Stimulated activated CD4-positive, alpha-beta T cell treated with anti-CD3 and anti-CD28 coated beads, Interleukin-12 subunit alpha, Interleukin-12 subunit beta, amount 100 ng/mL, for 24 hours (primary cell): ENCODE results near the gene SLC22A4.

Source experiments
- DNase-seq, 2 experiments: peaks; one replicate each; pipeline ENCODE4 v3.0.0-alpha.2; 2020; ENCODE audit warnings: low read depth in 2 of 2

SLC22A4 gene

GRCh38 chr5:132262882-132263547 lies 31.2 kb upstream of the SLC22A4 start:
- no peak for DNase-seq

GRCh38 chr5:132263548-132264261 lies 30.5 kb upstream of the SLC22A4 start:
- DNase-seq, result no peak

GRCh38 chr5:132264546-132265335 lies 29.5 kb upstream of the SLC22A4 start:
- no peak for DNase-seq

- no peak for DNase-seq
These were observed 28.7 kb upstream of the SLC22A4 start for GRCh38 chr5:132265336-132266030.

- no peak for DNase-seq
These were observed 28.0 kb upstream of the SLC22A4 start for GRCh38 chr5:132266031-132266835.

GRCh38 chr5:132266836-132267160 lies 27.4 kb upstream of the SLC22A4 start:
- DNase-seq, result no peak

- no peak for DNase-seq
These were observed 26.9 kb upstream of the SLC22A4 start for GRCh38 chr5:132267166-132267739.

GRCh38 chr5:132267931-132268768 lies 26.0 kb upstream of the SLC22A4 start:
- no peak for DNase-seq

GRCh38 chr5:132268769-132269551 lies 25.2 kb upstream of the SLC22A4 start:
- DNase-seq, result no peak

GRCh38 chr5:132269635-132270334 lies 24.4 kb upstream of the SLC22A4 start:
- no peak for DNase-seq

GRCh38 chr5:132270335-132270665 lies 23.9 kb upstream of the SLC22A4 start:
- no peak for DNase-seq

- no peak for DNase-seq
These were observed 23.5 kb upstream of the SLC22A4 start for GRCh38 chr5:132270706-132271105.

GRCh38 chr5:132271251-132272246 lies 22.6 kb upstream of the SLC22A4 start:
- DNase-seq, result no peak

- peak; percentile 34 to 75 for DNase-seq
These were observed 21.6 kb upstream of the SLC22A4 start for GRCh38 chr5:132272311-132273210.

- no peak for DNase-seq
These were observed 20.6 kb upstream of the SLC22A4 start for GRCh38 chr5:132273631-132274030.

GRCh38 chr5:132274050-132274792 lies 20.0 kb upstream of the SLC22A4 start:
- no peak for DNase-seq
